Embryonic facial prominence (tissue), 1 donor: Measurements from ENCODE around the gene ZBTB14.

Source experiments
- DNase-seq: peaks from one replicate; pipeline ENCODE4 v3.0.0-alpha.2; 2016; ENCODE audit errors: extremely low spot score

ZBTB14 gene, protein sequence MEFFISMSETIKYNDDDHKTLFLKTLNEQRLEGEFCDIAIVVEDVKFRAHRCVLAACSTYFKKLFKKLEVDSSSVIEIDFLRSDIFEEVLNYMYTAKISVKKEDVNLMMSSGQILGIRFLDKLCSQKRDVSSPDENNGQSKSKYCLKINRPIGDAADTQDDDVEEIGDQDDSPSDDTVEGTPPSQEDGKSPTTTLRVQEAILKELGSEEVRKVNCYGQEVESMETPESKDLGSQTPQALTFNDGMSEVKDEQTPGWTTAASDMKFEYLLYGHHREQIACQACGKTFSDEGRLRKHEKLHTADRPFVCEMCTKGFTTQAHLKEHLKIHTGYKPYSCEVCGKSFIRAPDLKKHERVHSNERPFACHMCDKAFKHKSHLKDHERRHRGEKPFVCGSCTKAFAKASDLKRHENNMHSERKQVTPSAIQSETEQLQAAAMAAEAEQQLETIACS

DNA sequence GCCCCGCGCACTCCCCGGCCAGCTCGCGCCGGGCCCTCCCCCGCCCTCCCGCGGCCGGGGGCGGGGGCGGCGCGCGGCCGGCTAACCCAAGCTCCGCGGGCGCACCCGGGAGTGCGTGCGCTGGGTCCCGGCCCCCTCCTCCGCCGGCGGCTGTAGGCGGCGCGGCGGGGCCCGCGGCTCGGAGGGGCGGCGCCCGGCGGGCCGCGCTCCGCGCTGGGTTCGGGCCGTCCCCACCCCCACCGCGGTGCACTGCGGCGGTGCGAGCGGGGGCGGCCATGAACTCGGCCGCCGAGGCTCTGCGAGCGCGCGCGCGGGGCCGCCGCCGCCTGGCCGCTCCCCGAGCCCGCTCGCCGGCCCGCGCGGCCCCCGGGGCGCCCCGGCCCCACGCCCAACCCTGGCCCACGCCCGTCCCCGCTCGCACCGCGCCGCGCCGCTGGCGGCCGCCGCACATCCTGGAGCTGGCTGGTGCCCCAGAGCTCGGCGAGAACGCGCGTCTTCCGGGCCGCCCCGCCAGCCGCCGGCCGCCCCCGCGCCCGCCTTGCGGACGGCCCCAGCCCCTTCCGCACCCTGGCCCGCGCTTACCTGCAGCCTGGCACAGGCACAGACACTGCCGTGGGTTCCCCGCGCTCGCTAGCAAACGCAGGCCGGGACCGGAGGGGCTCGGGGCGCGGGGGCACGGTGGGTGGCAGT lies at the start of gene ZBTB14:
Gene ZBTB14, minus strand, starts transcription at position 496 of the 690 bp plus-strand sequence. CDS start 2,480 bp downstream, outside the sequence.
- peak; percentile 34 for DNase-seq

DNA sequence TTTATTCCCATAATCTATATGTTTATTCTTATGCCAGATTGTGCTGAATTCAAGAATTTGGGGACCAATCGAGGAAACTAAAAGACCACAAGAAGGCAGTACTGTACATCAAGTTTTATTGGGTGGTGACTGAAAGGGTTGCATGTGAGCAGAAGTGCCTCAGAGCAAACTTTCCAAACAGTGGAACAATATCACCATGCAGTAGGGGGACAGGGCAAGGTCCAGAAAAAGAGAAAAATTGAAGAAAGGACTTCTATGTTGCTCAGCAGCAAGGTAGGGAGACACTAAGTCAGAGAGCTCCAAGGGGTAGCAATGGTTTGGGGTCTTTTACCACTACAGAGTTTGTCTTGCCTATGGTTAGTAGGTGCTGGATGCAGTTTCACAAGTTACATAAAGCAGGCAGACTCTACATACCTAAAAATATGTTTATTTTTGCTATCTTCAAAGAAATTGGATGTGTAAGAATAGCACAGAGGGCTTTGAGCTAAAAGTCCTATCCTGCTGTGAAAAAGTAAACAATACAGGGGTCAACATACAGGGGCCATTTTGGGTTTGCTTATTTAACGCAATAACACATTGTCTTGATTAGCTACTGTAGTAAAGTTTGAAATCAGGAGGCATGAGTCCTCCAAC lies 43.8 kb upstream of the ZBTB14 start:
- DNase-seq: no peak

DNA sequence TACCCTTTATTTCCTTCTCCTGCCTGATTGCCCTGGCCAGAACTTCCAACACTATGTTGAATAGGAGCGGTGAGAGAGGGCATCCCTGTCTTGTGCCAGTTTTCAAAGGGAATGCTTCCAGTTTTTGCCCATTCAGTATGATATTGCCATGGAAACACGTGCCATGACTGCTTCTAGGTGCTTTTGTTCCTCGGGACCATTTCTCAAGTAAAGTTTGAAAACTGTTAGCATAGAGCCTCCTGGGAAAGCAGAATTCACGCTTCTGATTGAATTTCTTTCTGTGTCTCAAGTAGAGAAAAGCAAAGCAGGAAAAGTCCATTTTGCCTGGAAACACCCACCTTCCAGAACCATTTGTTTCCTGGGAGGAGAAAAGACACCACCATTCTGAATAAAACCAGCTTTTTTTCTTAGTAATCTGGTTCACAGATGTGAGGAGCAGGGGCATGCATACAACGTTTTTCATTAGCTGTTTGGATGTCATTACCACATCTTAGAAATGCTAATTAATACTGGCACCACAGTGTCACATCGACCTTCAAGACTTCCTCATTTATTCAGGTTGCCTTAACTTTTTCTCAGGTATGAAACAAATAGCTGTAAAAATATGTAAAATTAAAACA lies 39.0 kb upstream of the ZBTB14 start:
- no peak for DNase-seq

DNA sequence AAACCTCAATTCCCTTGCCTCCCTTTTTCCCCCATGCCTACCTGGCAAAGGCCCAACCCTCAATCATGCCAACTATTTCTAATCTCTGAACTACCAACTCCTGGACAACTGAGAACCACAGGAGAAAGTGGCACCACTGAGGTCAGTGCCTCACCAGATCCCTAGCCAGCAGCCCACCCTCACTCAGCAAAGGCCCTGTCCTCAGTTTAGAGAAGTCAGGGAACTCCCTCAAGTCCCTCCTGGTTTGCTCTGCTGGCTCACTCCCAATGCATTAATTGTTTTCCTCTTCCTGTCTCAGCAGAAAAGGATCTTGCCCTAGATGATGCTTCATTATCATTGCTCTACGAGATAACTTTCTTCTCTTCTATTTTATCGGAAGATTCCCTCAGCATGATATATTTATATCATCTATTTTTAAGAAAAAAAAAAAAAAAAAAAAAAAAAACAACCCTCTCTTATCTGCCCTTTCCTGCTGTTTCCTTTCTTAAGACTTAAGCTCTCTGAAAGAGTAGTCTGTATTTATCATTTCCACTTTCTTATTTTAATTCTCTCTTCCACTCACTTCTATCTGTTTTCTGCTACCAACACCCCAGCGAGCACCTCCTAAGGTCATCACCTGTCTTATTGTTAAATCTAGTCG lies 22.7 kb upstream of the ZBTB14 start:
- no peak for DNase-seq

DNA sequence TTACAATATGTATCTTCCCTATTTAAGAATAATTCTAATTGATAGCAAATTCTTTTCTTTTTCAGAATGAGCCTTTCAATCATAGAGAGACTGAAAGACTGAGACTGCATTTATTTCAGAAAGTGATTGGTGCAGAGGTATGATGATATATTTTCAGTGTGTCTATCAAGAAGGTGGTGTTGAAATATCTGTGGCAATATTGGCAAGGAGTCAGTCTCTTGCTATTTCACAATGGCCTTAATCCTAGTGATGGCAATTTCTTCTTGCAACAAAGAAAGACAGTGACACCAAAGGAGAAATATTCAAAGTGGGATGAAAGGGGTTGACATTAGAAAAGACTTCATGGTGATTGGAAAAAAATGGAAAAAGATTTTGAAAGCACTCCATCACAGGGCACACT lies 21.7 kb upstream of the ZBTB14 start:
- DNase-seq: no peak

DNA sequence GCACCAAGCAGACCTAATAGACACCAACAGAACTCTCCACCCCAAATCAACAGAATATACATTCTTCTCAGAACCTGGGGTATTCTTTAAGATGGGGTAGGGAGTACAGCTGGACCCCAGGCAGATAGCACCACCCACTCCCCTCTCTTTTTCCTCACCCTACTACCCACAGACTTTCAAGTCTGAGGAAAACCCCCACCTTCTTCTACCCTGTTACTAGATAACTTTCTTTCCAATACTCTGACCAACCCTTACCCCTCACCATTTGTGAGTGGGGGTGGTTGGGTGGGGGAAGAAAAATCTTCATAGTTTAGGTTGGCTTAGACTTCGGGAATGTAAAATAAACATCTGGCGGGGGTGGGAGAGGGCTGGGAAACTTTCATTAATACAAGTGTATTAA lies 20.3 kb upstream of the ZBTB14 start:
- no peak for DNase-seq

DNA sequence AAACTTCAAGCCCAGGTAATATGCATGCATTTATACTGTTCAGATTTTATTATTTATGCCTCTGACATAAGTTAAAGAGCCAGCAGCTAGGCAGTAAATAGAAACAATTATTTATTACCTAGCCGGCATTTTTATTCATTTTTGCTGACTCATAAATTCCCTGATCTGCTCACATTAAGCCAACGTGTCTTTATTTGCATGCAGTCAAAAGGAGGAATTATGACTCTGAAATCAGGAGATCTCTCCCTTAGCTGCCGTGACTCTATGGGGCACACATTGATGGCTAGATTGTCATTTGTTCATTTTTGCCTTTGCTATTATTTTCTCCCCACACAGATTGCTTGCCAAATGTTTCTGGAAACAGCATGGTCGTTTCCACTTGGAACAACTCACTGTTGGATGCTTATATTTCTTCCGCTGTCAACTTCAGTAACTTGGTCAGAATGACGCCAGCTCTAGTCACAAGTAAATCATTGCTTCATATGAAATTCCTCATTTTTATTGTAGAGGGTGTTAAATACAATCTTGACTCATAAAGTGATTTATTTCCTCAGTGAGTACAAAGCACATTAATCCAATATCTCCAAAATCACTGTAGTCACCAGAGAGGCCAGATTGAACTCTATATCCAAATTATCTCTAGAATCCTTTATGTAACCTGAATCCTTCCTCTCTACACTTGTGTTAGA lies 15.9 kb upstream of the ZBTB14 start:
- no peak for DNase-seq

DNA sequence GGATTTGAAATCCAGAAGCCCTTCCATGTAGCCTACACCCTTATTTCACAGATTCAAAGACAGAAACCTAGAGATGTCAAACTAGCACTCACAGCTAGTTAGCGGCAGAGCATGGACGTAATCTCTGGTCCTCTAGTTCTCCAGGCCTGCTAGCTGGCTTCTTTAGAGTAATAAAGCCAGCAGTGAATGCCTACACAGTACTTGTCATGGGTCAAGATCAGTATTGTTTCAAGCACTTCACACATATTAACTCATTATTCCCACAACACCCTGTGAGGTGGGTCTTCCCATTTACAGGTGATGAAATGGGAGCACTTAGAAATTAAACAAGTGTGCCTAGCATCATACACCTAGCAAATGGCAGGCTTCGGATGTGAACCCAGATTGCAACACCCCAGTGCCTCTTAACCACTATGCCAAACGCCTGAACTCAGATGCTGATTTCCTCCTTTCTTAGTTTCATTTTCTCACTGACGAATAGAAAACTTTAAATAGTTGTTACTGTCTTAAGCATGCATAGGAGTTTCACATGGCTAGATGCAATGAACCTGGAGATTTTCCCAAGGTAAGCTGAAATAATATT lies 14.5 kb upstream of the ZBTB14 start:
- no peak for DNase-seq

DNA sequence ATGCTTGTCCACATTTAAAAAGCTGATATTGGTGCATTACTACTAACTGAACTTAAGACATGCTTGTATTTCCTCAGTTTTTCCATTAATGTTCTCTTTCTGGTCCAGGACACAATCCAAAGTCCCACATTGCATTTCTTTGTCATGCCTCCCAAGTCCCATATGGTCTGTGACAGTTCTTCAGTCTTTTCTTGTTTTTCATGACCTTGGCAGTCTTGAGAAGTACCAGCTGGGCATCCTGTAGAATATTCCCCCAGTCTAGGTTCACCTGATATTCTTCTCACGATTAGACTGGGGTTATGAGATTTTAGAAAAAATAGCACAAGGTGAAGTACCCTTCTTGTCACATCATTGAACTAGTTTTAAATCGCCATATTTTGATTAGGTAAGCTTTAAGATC lies 10.3 kb upstream of the ZBTB14 start:
- no peak for DNase-seq

DNA sequence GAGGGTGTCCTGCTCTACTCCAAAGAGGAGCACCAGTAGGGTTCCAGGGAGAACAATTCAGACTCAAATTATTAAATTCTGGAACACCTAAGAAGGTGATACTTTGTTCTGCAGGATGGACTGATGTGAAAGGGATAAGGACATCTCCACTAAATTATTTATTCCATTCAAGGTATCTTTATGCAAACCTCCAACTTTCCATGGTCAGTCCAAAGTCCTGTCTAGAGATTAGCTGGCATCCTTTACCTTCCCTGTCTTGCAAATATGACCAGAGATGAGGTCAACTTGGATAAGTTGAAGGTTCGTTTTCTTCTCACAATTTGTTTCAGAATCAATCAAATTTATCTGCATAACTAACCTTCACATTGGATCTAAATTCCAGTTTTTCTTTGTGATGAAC lies 8.7 kb upstream of the ZBTB14 start:
- DNase-seq: no peak

DNA sequence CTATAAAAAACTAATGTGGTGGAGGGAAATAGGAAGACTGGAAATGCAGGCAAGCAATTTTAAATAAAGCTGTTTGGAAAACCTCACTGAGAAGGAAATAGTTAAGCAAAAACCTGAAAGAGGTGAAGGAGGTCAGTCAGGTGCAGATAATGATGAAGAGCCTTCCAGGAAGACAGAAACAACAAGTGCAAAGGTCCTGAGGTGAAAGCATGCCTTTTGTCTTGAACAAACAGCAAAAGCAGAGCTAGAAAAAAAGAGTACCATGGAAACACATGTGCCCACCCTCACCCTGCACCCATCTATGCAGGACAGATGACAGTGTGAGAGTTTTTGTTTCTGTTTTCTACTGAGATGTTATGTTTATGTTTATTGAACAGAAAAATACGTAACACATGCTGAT lies 8.1 kb upstream of the ZBTB14 start:
- no peak for DNase-seq

DNA sequence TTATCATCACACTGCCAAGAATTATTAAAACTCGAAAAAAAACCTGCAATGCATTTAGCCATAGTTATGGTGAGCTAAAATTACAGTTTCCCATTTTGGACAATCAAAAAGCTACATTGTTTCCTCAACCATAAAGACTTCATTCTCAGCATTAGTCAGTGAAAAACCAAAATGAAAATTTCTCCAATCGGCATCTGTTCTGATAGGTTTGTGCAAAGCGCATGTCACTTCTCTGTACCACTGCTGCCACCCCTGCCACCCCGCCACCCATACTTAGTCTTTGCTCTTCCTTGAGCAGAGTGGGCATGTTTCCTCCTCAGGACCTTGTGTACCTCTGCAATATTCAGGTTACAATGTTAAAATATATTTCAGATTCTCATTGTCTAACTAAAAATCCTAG lies 7.1 kb upstream of the ZBTB14 start:
- no peak for DNase-seq

DNA sequence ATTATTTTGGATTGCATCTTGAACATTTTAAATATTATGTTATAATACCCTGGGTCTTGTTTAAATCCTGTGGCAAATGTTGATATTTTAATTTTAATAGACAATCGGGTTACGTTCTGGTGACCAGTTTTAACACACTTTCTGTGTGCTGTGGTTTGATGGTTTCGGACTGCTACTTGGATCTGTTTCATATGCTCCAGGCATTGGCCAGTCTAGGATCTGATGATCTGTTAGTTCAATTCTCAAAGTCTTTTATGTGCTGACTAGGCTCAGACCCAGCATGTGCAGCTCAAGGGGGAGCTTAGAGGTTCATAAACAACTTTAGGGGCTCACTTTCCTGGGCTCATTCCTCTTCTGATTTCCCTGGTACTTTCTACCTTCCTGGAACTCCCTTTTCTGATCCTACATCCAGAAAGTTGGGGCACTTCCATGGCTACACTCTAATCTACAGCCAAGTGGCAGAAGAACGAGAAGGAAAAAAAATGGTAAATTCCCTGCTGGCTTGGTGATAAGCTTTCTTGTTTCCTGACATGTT lies 5.0 kb upstream of the ZBTB14 start:
- no peak for DNase-seq

DNA sequence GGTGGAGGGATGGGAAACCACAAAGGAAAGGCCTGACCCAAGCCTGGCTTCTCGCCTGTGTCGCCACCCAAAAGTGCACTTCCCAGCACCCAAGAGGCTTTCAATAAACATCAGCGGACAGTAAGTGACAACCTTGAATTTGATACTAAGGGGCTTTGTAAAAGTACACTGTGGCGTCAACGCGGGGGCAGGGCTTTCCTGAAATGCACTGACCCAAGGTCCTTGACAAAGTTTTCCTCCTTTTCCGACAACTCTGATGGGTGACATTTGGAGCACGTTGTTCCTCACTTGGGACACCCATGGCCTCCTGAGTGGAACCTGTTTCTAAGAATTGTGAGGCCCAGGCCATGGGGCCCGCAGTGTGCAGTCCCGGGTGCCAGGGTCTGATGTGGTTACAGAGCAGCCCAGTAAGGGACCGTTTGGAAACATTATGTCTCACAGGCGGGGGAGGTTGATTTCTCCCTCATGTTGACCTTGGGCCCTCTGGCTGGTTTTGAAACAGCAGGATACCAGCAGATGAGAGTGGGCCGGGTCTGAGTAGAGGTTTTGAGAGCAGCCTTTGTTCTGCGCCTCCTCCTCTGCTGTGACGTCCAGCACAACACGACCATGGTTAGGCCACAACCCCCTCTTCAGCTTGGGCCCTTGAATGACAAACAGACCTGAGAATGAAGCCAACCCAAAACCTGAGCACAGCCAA lies 2.8 kb upstream of the ZBTB14 start:
- DNase-seq: no peak

DNA sequence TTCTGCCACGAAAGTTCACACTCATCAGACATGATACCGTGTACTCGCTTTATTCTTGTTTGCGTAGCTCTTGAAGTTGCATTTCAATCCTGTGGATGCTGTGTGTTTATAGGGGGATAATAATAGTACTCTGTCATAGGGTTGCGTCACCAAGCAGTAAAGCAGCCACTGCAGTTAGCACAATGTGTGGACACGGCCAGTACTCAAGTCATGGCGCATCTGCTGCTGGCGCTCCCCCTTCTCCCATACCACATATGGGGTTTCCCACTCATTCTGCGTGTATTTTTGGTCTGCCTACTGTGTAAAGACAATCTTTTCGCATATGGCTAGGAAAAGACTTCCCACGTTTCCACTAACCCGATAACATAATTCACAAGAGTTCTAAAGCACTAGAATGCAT lies 2.1 kb upstream of the ZBTB14 start:
- DNase-seq: no peak

DNA sequence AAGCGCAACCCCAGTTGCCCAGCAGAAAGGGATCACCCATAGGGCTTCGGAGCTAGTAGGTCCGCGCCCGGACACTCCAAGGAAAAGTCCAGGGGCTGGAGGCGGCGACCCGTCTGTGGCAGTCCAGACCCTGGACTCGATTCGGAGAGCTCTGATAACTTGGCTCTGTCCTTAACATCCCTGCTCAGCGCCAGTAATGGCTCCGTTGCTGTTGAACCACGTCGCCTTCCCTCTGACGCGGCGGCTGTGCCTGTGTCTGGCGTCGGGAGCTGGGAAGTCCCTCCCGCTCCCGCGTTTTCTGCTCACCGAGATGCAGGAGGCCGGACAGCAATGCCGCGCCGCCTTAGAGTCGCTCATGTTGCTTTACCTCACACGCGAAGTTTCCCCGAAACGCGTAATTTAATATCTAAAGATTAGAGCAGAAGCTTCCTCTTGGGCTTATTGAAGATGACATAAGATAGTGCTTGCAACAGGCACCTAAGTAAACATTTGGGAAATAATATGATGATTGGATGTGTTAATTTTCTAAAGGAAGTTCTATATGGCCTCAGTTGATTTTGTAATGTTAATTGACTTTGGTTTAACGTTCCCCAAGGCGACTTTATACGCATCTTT lies 1.3 kb upstream of the ZBTB14 start:
- DNase-seq: peak; percentile 84

DNA sequence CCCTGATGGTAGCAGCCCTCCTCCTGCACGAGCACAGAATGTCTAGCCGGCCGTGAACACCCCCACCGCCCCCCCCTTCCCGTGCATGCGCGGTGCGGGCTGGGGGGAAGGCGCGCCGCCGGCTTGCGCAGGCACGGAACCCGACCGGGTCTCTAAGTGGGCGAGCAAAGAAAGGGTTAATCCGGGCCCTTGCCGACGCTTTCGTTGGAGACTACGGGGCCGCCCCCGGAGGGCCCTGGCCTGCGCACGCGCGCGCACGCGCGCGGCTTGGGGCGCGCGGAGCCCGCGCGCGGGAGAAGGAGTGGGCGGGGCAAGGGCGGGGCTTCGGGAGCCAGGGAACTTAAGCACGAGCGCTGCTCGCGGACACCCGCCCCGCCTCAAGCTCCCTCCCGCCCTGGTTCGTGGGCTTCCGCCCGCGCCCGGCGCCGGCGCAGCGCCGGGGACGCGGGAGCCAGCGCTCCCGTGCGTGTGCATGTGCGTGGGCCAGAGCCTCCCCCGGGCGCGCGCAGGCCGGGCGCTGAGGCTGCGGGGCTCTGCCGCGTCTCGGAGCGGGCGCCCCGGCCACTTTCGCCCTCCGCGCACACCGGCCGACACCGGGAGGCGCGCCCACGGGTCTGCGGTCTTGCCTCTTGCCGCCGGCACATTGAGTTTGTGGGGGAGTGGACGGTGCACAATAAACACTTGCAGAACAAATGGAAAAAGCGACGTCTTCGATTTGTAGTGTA lies 617 bp upstream of the ZBTB14 start:
- peak; percentile 92 for DNase-seq

DNA sequence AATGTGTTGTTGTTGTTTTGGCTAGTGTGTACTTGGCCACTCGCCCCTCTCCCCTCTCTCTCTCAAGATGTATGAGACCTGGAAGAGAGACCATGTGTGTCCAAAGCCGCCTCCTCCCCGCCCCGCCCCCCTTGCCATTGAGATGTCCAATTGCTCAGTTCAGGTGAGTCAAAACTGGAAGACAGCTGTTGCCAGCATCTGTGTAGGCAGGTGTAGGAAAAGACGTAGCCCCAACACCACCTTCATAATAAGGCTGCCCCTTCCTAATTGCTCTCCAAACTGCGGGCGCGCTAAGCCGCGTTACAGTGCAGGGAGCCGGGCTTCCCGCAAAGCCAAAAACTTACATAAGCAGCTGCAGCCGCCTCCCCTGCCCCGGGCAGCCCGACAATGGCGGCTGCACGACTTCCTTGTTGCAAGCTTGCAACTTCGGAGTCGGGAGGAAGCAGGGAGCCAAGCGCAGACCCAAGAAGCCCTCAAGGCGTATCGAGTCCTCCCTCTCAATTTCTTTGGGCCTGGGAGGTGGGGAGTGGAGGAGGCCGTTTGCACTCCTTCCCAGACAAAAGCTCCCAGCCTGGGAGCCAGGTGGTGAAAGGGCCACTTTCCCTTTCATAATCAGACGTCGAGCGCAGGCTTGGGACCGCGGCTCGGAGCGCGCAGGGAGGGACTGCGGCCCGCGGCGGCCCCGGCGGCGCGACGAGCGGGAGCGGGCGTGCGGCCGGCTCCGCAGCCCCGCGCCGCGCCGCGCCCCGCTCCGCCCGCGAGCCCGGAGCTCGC lies 882 bp downstream of the ZBTB14 start:
- peak; percentile 27 for DNase-seq
